ENCODE results near the gene SCP2.

The SCP2 gene

GRCh38 chr1:53069663-53070327 is 142.7 kb downstream of the SCP2 start:
- Histone ChIP-seq H3K4me3 (ENCODE audit: low read length) (no peak overlapping the region), H3K9ac (ENCODE audit: low read length) (no peak overlapping the region), H3K27me3 (replicated peaks; ENCODE audit: control insufficient read depth, insufficient read depth, low read length) (no peaks in the 10 kb centered on the region), H3K9me3 (ENCODE audit: control insufficient read depth, low read length) (no peaks in the 10 kb centered on the region), H3K4me1 (ENCODE audit: control insufficient read depth, insufficient read depth, low read length) (peaks cover 16% of the 10 kb centered on the region), H3K36me3 (ENCODE audit: control insufficient read depth, insufficient read depth, low read length, severe bottlenecking) (peaks cover 37% of the 10 kb centered on the region)
- DNase-seq (ENCODE audit: low read depth): no peak

- H3K9ac ChIP-seq (ENCODE audit: low read length): no peak overlapping the region
- DNase-seq (ENCODE audit: low read depth): no peak
- peaks cover 44% of the 10 kb centered on the region for H3K36me3 ChIP-seq (ENCODE audit: control insufficient read depth, insufficient read depth, low read length, severe bottlenecking)
- H3K4me1 ChIP-seq (ENCODE audit: control insufficient read depth, insufficient read depth, low read length): peaks cover 16% of the 10 kb centered on the region
- no peaks in the 10 kb centered on the region for H3K9me3 ChIP-seq (ENCODE audit: control insufficient read depth, low read length)
- no peaks in the 10 kb centered on the region for H3K27me3 ChIP-seq (replicated peaks; ENCODE audit: control insufficient read depth, insufficient read depth, low read length)
- no peak overlapping the region for H3K4me3 ChIP-seq (ENCODE audit: low read length)
Observed at GRCh38 chr1:53070621-53071020, 143.5 kb downstream of the SCP2 start.

DNA sequence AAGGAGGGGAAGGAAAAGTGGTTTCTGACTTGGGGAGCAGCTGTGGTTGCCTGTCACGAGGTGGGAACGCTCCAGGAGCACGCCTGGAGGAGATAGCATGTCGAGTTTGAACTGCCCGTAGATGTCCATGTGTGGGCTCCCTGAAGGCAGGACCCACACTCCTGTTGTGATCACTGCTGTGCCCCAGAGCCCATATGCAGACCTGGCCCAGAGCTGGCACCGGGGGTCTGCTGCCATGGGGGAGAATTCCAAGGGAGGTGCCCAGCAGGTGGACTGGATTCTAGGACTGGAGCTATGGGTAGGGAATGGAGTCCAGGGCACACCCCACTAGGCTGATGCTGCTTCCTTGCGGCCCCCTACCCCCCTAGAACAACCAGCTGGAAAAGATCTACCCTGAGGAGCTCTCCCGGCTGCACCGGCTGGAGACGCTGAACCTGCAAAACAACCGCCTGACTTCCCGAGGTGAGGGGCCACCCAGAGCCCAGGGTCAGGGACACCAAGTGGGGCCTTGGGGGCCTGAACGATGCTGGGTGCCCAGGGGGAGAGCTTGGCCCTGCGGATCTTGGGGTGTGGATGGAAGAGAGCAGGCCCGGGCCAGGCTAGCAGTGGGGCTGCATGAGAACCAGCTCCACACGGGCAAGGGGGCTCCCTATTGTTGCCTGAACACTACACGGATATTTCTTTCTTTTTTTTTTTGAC is 144.2 kb downstream of the SCP2 start:
- Histone ChIP-seq H3K36me3 (ENCODE audit: control insufficient read depth, insufficient read depth, low read length, severe bottlenecking) (peaks cover 44% of the 10 kb centered on the region), H3K9ac (ENCODE audit: low read length) (no peak overlapping the region), H3K9me3 (ENCODE audit: control insufficient read depth, low read length) (no peaks in the 10 kb centered on the region), H3K27me3 (replicated peaks; ENCODE audit: control insufficient read depth, insufficient read depth, low read length) (no peaks in the 10 kb centered on the region), H3K4me1 (ENCODE audit: control insufficient read depth, insufficient read depth, low read length) (peaks cover 16% of the 10 kb centered on the region), H3K4me3 (ENCODE audit: low read length) (no peak overlapping the region)
- no peak for DNase-seq (ENCODE audit: low read depth)

DNA sequence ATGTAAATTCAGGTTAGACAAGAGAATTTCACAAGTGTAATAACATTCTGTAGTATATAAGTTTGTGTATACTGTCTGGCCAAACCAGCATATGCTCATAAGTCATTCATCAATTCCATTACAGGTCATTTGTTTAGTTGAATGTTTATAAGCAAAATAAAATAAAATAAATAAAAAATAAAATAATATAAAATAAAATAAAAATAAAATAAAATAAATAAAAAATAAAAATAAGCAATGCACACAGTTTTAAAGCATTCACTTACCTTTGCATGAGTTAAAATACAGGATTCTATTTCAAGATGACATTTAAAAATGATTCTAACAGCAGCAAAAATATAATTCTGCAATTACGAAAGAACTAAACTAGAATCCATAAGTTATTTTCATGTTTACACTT is 144.8 kb downstream of the SCP2 start:
- no peaks in the 10 kb centered on the region for H3K9me3 ChIP-seq (ENCODE audit: control insufficient read depth, low read length)
- no peak for DNase-seq (ENCODE audit: low read depth)
- peaks cover 47% of the 10 kb centered on the region for H3K36me3 ChIP-seq (ENCODE audit: control insufficient read depth, insufficient read depth, low read length, severe bottlenecking)
- no peak overlapping the region for H3K9ac ChIP-seq (ENCODE audit: low read length)
- H3K27me3 ChIP-seq (replicated peaks; ENCODE audit: control insufficient read depth, insufficient read depth, low read length): no peaks in the 10 kb centered on the region
- H3K4me3 ChIP-seq (ENCODE audit: low read length): no peak overlapping the region
- peaks cover 10% of the 10 kb centered on the region for H3K4me1 ChIP-seq (ENCODE audit: control insufficient read depth, insufficient read depth, low read length)

- Histone ChIP-seq H3K4me1 (ENCODE audit: control insufficient read depth, insufficient read depth, low read length) (peaks cover 4% of the 10 kb centered on the region), H3K27me3 (replicated peaks; ENCODE audit: control insufficient read depth, insufficient read depth, low read length) (no peaks in the 10 kb centered on the region), H3K4me3 (ENCODE audit: low read length) (no peak overlapping the region), H3K9me3 (ENCODE audit: control insufficient read depth, low read length) (no peaks in the 10 kb centered on the region), H3K36me3 (ENCODE audit: control insufficient read depth, insufficient read depth, low read length, severe bottlenecking) (peaks cover 56% of the 10 kb centered on the region), H3K9ac (ENCODE audit: low read length) (no peak overlapping the region)
- DNase-seq (ENCODE audit: low read depth): no peak
Observed at GRCh38 chr1:53073287-53073686, 146.2 kb downstream of the SCP2 start.

DNA sequence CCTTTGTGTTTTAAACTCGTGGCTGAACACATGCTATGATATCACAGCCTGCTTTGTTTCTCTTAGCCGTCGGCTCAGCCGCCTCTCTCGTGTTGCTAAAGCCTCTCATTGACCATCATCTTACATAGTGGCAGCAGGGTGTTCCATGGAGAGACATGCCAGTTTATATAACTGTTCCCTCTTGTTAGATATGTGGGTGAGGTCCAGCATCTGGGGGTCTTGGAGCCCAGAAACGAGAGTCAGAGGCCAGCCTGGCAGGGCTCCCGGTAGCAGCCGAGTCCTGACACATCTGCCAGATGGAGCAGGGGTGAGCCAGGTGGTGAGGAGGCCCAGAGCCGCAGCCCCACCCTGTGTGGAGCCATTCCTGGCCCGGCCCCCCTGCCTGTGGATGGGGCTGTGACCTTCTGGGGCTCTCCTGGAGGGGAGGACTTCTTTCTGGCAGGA is 146.8 kb downstream of the SCP2 start:
- Histone ChIP-seq H3K36me3 (ENCODE audit: control insufficient read depth, insufficient read depth, low read length, severe bottlenecking) (peaks cover 59% of the 10 kb centered on the region), H3K9me3 (ENCODE audit: control insufficient read depth, low read length) (no peaks in the 10 kb centered on the region), H3K27me3 (replicated peaks; ENCODE audit: control insufficient read depth, insufficient read depth, low read length) (no peaks in the 10 kb centered on the region), H3K4me3 (ENCODE audit: low read length) (no peak overlapping the region), H3K9ac (ENCODE audit: low read length) (no peak overlapping the region), H3K4me1 (ENCODE audit: control insufficient read depth, insufficient read depth, low read length) (peaks cover 4% of the 10 kb centered on the region)
- no peak for DNase-seq (ENCODE audit: low read depth)

DNA sequence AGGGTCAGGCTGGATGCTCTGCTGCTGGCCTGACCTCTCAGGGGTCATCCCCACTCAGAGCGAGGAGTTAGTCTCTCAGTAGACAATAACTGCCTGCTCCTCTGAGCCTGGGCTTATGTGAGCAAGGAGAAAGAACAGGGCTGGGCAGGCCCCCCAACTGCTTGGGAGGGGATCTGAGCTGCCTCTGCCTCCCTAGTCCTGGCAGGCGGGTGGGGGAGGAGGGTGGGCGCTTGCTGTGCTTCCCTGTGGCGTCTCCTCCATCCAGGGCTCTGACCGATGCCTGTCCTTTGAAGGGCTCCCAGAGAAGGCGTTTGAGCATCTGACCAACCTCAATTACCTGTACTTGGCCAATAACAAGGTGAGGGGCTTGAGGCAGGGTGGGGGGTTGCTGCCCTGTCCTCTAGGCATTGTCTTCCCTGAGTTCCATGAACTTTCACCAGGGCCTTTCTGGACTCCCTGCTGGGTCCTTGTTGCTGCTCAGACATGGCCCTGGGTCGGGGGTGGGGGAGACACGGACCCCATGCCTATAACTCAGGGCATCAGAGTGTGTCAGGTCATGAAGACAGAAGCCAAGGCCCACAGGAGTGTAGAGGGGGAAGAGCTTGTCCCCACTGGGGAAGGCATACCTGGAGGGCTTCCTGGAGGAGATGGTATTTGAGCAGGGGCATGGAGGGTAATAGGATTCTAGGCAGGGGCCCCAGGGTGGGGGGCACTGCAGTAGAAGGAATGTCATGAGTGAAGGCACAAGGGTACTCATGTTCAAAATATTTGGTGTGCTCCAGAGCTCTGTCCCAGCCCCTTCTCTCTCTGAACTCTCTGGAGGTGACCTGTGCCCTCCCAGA is 147.5 kb downstream of the SCP2 start:
- DNase-seq (ENCODE audit: low read depth): no peak
- H3K27me3 ChIP-seq (replicated peaks; ENCODE audit: control insufficient read depth, insufficient read depth, low read length): no peaks in the 10 kb centered on the region
- no peak overlapping the region for H3K9ac ChIP-seq (ENCODE audit: low read length)
- H3K4me1 ChIP-seq (ENCODE audit: control insufficient read depth, insufficient read depth, low read length): peaks cover 4% of the 10 kb centered on the region
- no peak overlapping the region for H3K4me3 ChIP-seq (ENCODE audit: low read length)
- H3K9me3 ChIP-seq (ENCODE audit: control insufficient read depth, low read length): no peaks in the 10 kb centered on the region
- peaks cover 61% of the 10 kb centered on the region for H3K36me3 ChIP-seq (ENCODE audit: control insufficient read depth, insufficient read depth, low read length, severe bottlenecking)

- Histone ChIP-seq H3K9ac (ENCODE audit: low read length) (no peak overlapping the region), H3K9me3 (ENCODE audit: control insufficient read depth, low read length) (no peaks in the 10 kb centered on the region), H3K4me3 (ENCODE audit: low read length) (no peak overlapping the region), H3K4me1 (ENCODE audit: control insufficient read depth, insufficient read depth, low read length) (peaks cover 4% of the 10 kb centered on the region), H3K36me3 (ENCODE audit: control insufficient read depth, insufficient read depth, low read length, severe bottlenecking) (peaks cover 58% of the 10 kb centered on the region), H3K27me3 (replicated peaks; ENCODE audit: control insufficient read depth, insufficient read depth, low read length) (no peaks in the 10 kb centered on the region)
- no peak for DNase-seq (ENCODE audit: low read depth)
Observed at GRCh38 chr1:53075206-53075605, 148.1 kb downstream of the SCP2 start.

DNA sequence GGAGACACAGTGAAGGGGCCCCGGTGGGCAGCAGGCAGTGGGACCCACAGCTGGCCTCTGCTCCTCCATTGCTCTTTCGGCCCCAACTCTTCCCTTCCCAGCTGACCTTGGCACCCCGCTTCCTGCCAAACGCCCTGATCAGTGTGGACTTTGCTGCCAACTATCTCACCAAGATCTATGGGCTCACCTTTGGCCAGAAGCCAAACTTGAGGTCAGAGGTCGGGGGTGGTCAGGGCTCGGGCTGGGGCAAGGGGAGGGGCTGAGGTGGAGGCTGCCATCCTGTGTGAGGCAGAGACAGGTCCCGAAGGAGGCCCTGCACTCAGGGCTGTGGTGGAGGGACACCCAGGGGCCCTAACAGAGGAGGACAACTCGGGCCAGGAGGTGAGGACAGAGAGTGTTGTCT is 148.7 kb downstream of the SCP2 start:
- peaks cover 58% of the 10 kb centered on the region for H3K36me3 ChIP-seq (ENCODE audit: control insufficient read depth, insufficient read depth, low read length, severe bottlenecking)
- H3K27me3 ChIP-seq (replicated peaks; ENCODE audit: control insufficient read depth, insufficient read depth, low read length): no peaks in the 10 kb centered on the region
- no peak for DNase-seq (ENCODE audit: low read depth)
- no peak overlapping the region for H3K4me3 ChIP-seq (ENCODE audit: low read length)
- H3K9me3 ChIP-seq (ENCODE audit: control insufficient read depth, low read length): no peaks in the 10 kb centered on the region
- H3K9ac ChIP-seq (ENCODE audit: low read length): no peak overlapping the region
- peaks cover 4% of the 10 kb centered on the region for H3K4me1 ChIP-seq (ENCODE audit: control insufficient read depth, insufficient read depth, low read length)

- H3K4me1 ChIP-seq (ENCODE audit: control insufficient read depth, insufficient read depth, low read length): peaks cover 4% of the 10 kb centered on the region
- peaks cover 58% of the 10 kb centered on the region for H3K36me3 ChIP-seq (ENCODE audit: control insufficient read depth, insufficient read depth, low read length, severe bottlenecking)
- H3K9me3 ChIP-seq (ENCODE audit: control insufficient read depth, low read length): no peaks in the 10 kb centered on the region
- no peak overlapping the region for H3K4me3 ChIP-seq (ENCODE audit: low read length)
- no peak overlapping the region for H3K9ac ChIP-seq (ENCODE audit: low read length)
- no peaks in the 10 kb centered on the region for H3K27me3 ChIP-seq (replicated peaks; ENCODE audit: control insufficient read depth, insufficient read depth, low read length)
- DNase-seq (ENCODE audit: low read depth): no peak
Observed at GRCh38 chr1:53076165-53076564, 149.1 kb downstream of the SCP2 start.

All from adipocyte (in vitro differentiated cells).